GM23248 (cell line): Measurements from ENCODE around the gene CYP4F12. TPM values are rescaled to one million over a fixed set of nuclear protein-coding genes. Genes with fewer than 3 reads are reported as not detected.
"Not testable (repeated sequence)": the region's sequence is repeated elsewhere in the genome, so short reads cannot be mapped to it uniquely, and the experiment has no call there.

Experiments
- DNase-seq: peaks from one replicate; pipeline ENCODE4 v3.0.0-alpha.2; 2015
- H2AFZ ChIP-seq: fragments of 200-600 bp; sonication (generic); 2 replicates; pipeline ENCODE4 v1.6.1; 2016; ENCODE audit warnings: antibody characterized with exemption
- H3F3A ChIP-seq: fragments of 200-600 bp; sonication (generic); 2 replicates; pipeline ENCODE4 v1.6.1; 2016; ENCODE audit warnings: mild to moderate bottlenecking, antibody characterized with exemption, mixed run types; ENCODE audit not compliant: insufficient read depth
- H3K27ac ChIP-seq: fragments of 200-600 bp; sonication (generic); 2 replicates; pipeline ENCODE4 v1.5.1; 2016; ENCODE audit warnings: mild to moderate bottlenecking
- H3K27me3 ChIP-seq: fragments of 200-600 bp; sonication (generic); replicated peaks from 2 replicates; pipeline ENCODE4 v1.6.1; 2016; ENCODE audit warnings: mild to moderate bottlenecking; ENCODE audit not compliant: insufficient read depth
- H3K36me3 ChIP-seq: fragments of 200-600 bp; sonication (generic); 2 replicates; pipeline ENCODE4 v1.6.1; 2016; ENCODE audit warnings: low read depth, mild to moderate bottlenecking
- H3K4me1 ChIP-seq: fragments of 200-600 bp; sonication (generic); 2 replicates; pipeline ENCODE4 v1.6.1; 2016; ENCODE audit warnings: mild to moderate bottlenecking; ENCODE audit not compliant: insufficient read depth
- H3K4me2 ChIP-seq: fragments of 200-600 bp; sonication (generic); one replicate; pipeline ENCODE4 v1.6.1; 2016; ENCODE audit warnings: mild to moderate bottlenecking; ENCODE audit not compliant: unreplicated experiment
- H3K4me3 ChIP-seq: fragments of 200-600 bp; sonication (generic); 2 replicates; pipeline ENCODE4 v1.5.1; 2016; ENCODE audit warnings: mild to moderate bottlenecking
- H3K79me2 ChIP-seq: fragments of 200-600 bp; sonication (generic); 2 replicates; pipeline ENCODE4 v1.6.1; 2016; ENCODE audit warnings: mild to moderate bottlenecking; ENCODE audit not compliant: insufficient read depth
- H3K9ac ChIP-seq: fragments of 200-600 bp; sonication (generic); 2 replicates; pipeline ENCODE4 v1.6.1; 2016; ENCODE audit warnings: mild to moderate bottlenecking
- H3K9me2 ChIP-seq: fragments of 200-600 bp; sonication (generic); 2 replicates; pipeline ENCODE4 v1.6.1; 2016; ENCODE audit warnings: mixed run types, mild to moderate bottlenecking, moderate library complexity; ENCODE audit not compliant: insufficient read depth
- H3K9me3 ChIP-seq: fragments of 200-600 bp; sonication (generic); one replicate; pipeline ENCODE4 v1.6.1; 2017; ENCODE audit warnings: low read depth
- H4K20me1 ChIP-seq: fragments of 200-600 bp; sonication (generic); 2 replicates; pipeline ENCODE4 v1.6.0; 2016; ENCODE audit not compliant: insufficient read depth
- EZH2 ChIP-seq: fragments of 200-600 bp; sonication (generic); IDR thresholded peaks from 2 replicates; pipeline ENCODE4 v1.6.1; 2018; ENCODE audit warnings: antibody characterized with exemption, mild to moderate bottlenecking; ENCODE audit not compliant: insufficient read depth, poor library complexity, severe bottlenecking
- EZH2phosphoT487 ChIP-seq: fragments of 200-600 bp; sonication (generic); IDR thresholded peaks from 2 replicates; pipeline ENCODE4 v1.6.1; 2018; ENCODE audit warnings: antibody characterized with exemption, moderate library complexity, mild to moderate bottlenecking, low read depth; ENCODE audit not compliant: insufficient read depth
- WGBS, 2 experiments: methylation state at CpG; one replicate each; pipeline ENCODE4 v1.1.6; 2015 to 2017; ENCODE audit warnings: low lambda C conversion rate in 2 of 2, low coverage in 1 of 2; ENCODE audit errors: missing lambda C conversion rate in 2 of 2; 5-methylcytosine and 5-hydroxymethylcytosine counted together
- in situ Hi-C: fragments of 300-500 bp; cut with MboI; formaldehyde crosslinking; loops from 2 replicates; pipeline ENCODE4 v1.15.0; 2020
- polyA plus RNA-seq: library from polyadenylated mRNA; unstranded; fragments of >200 nt; fragmentation: Nextera tagmentation; extraction: Ambion mirVana; gene quantifications from 2 replicates; pipeline ENCODE4 v1.2.1, GENCODE V29; 2016
- total RNA-seq: library from RNA; depleted of rRNA; stranded (reverse); fragments of >200 nt; shearing (Covaris generic); gene quantifications from 2 replicates; pipeline ENCODE4 v1.2.3, GENCODE V29; 2014

CYP4F12 gene
- total and polyA plus RNA-seq, 2 experiments from 2014 or later = not detected

- no peaks in the 10 kb centered on the region for H3K27me3 ChIP-seq
- TF ChIP-seq EZH2phosphoT487 = no peak
- no peak for TF ChIP-seq EZH2
- 36 to 45% methylated on average over 3 of the region's 3 CpGs for WGBS, 2 experiments
- H3F3A ChIP-seq = no peaks in the 10 kb centered on the region
- no peaks in the 10 kb centered on the region for H4K20me1 ChIP-seq
- H3K9ac ChIP-seq = no peak overlapping the region
- no peaks in the 10 kb centered on the region for H3K4me1 ChIP-seq
- H3K9me2 ChIP-seq = no peaks in the 10 kb centered on the region
- H2AFZ ChIP-seq = no peak overlapping the region
- H3K4me3 ChIP-seq = no peak overlapping the region
- in situ Hi-C loops = loop anchor here (25.0 kb wide), 2 partner anchors 543 to 743 kb away; partner anchors contain the start of genes AP1M1 and FAM32A
- H3K27ac ChIP-seq = no peak overlapping the region
- no peak overlapping the region for H3K4me2 ChIP-seq
- no peaks in the 10 kb centered on the region for H3K9me3 ChIP-seq
- no peaks in the 10 kb centered on the region for H3K79me2 ChIP-seq
- DNase-seq = no peak
- no peaks in the 10 kb centered on the region for H3K36me3 ChIP-seq
These were observed 28.7 kb upstream of the CYP4F12 start for GRCh38 chr19:15644066-15644741.

GRCh38 chr19:15644816-15645215, 28.1 kb upstream of the CYP4F12 start:
- no peak for TF ChIP-seq EZH2
- no peak for TF ChIP-seq EZH2phosphoT487
- Histone ChIP-seq H3K9ac (no peak overlapping the region), H2AFZ (no peak overlapping the region), H3K4me2 (no peak overlapping the region), H3F3A (no peaks in the 10 kb centered on the region), H3K27ac (no peak overlapping the region), H3K9me2 (no peaks in the 10 kb centered on the region), H3K4me1 (no peaks in the 10 kb centered on the region), H3K36me3 (no peaks in the 10 kb centered on the region), H3K79me2 (no peaks in the 10 kb centered on the region), H4K20me1 (no peaks in the 10 kb centered on the region), H3K4me3 (no peak overlapping the region), H3K27me3 (no peaks in the 10 kb centered on the region), H3K9me3 (no peaks in the 10 kb centered on the region)
- in situ Hi-C loops = loop anchor here (25.0 kb wide), 2 partner anchors 542 to 742 kb away; partner anchors contain the start of genes AP1M1 and FAM32A
- DNase-seq = no peak
- WGBS, 2 experiments = 22 to 26% methylated on average over 3 of the region's 3 CpGs

- Histone ChIP-seq H3F3A (no peaks in the 10 kb centered on the region), H3K27ac (no peak overlapping the region), H3K27me3 (no peaks in the 10 kb centered on the region), H3K36me3 (no peaks in the 10 kb centered on the region), H2AFZ (no peak overlapping the region), H3K79me2 (no peaks in the 10 kb centered on the region), H3K9me2 (no peaks in the 10 kb centered on the region), H3K9ac (no peak overlapping the region), H3K4me1 (no peaks in the 10 kb centered on the region), H4K20me1 (no peaks in the 10 kb centered on the region), H3K9me3 (no peaks in the 10 kb centered on the region), H3K4me2 (no peak overlapping the region), H3K4me3 (no peak overlapping the region)
- in situ Hi-C loops = loop anchor here (25.0 kb wide), 2 partner anchors 538 to 738 kb away; partner anchors contain the start of genes AP1M1 and FAM32A
- no peak for DNase-seq
- 28 to 40% methylated on average over 2 of the region's 2 CpGs for WGBS, 2 experiments
- TF ChIP-seq EZH2 (no peak), EZH2phosphoT487 (no peak)
These were observed 23.4 kb upstream of the CYP4F12 start for GRCh38 chr19:15649526-15649925.

DNA sequence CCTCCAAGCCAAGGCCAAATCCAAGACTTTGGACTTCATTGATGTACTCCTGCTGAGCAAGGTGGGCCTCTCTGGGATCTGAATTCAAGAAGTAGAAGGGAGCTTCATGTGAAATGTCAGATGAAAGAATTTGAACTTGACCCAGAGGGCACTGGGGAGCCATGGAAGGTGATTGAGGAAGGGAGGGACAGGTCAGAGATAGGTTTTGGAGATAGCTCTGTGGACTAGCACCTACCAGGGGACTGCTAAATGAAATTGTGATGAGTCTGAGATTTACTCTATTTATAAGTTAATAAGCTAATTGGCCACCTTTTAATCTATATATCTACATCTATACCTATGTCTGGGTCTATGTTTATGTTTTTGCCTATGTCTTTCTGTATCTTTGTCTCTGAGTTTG, 22.8 kb upstream of the CYP4F12 start:
- H3F3A ChIP-seq, H2AFZ ChIP-seq, in situ Hi-C loops, DNase-seq, H3K9ac ChIP-seq, H3K27ac ChIP-seq, H3K9me2 ChIP-seq, H3K4me3 ChIP-seq, H3K27me3 ChIP-seq, H3K9me3 ChIP-seq, H4K20me1 ChIP-seq, H3K79me2 ChIP-seq, H3K4me1 ChIP-seq, H3K36me3 ChIP-seq, H3K4me2 ChIP-seq: not testable (repeated sequence)

DNA sequence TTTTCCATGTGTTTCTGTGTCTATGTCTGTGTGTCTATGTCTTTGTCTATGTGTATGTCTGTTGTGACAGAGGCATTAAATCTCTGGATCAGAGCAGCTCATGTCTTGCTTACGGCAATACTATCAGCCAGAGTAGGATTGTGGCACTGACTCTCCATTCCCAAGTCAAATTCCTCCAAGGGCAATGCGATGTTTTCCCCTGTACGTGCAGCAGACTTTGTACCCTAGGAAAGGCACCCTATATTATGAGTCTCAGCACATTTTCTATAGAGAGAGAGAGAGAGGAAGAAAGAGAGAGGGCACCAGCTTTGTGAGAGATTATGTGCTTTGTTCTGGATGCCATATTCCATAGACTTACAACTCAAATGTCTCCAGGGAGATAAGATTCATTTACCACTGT, 21.1 kb upstream of the CYP4F12 start:
- Histone ChIP-seq H2AFZ (no peak overlapping the region), H3K27ac (no peak overlapping the region), H3K36me3 (no peaks in the 10 kb centered on the region), H3K9ac (no peak overlapping the region), H3K9me3 (no peaks in the 10 kb centered on the region), H4K20me1 (no peaks in the 10 kb centered on the region), H3K27me3 (no peaks in the 10 kb centered on the region), H3K4me1 (no peaks in the 10 kb centered on the region), H3K79me2 (no peaks in the 10 kb centered on the region), H3K9me2 (no peaks in the 10 kb centered on the region), H3K4me3 (no peak overlapping the region), H3F3A (no peaks in the 10 kb centered on the region), H3K4me2 (no peak overlapping the region)
- in situ Hi-C loops = no loop called here
- WGBS, 2 experiments = 54 to 56% methylated on average over 3 of the region's 3 CpGs
- TF ChIP-seq EZH2 (no peak), EZH2phosphoT487 (no peak)
- DNase-seq = no peak
